ENCODE results near the gene MITF. TPM values are rescaled to one million over a fixed set of nuclear protein-coding genes. Genes with fewer than 3 reads are reported as not detected.

MITF gene
- total RNA-seq, 1 donor from 2014 or later: 8.7 TPM

- TF ChIP-seq, protein P1, sequence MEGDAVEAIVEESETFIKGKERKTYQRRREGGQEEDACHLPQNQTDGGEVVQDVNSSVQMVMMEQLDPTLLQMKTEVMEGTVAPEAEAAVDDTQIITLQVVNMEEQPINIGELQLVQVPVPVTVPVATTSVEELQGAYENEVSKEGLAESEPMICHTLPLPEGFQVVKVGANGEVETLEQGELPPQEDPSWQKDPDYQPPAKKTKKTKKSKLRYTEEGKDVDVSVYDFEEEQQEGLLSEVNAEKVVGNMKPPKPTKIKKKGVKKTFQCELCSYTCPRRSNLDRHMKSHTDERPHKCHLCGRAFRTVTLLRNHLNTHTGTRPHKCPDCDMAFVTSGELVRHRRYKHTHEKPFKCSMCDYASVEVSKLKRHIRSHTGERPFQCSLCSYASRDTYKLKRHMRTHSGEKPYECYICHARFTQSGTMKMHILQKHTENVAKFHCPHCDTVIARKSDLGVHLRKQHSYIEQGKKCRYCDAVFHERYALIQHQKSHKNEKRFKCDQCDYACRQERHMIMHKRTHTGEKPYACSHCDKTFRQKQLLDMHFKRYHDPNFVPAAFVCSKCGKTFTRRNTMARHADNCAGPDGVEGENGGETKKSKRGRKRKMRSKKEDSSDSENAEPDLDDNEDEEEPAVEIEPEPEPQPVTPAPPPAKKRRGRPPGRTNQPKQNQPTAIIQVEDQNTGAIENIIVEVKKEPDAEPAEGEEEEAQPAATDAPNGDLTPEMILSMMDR (conservative IDR thresholded peaks at IDR 0.05): no peak
- DNase-seq (ENCODE audit: extremely low spot score, unreplicated experiment): no peak
- no peaks in the 10 kb centered on the region for H3K36me3 Mint-ChIP-seq
- H3K27me3 Mint-ChIP-seq: no peaks in the 10 kb centered on the region
- H3K9me3 Mint-ChIP-seq: no peaks in the 10 kb centered on the region
- no peak overlapping the region for H3K4me3 Mint-ChIP-seq
- H3K27ac Mint-ChIP-seq: no peak overlapping the region
- peaks cover 4% of the 10 kb centered on the region for H3K4me1 Mint-ChIP-seq (ENCODE audit: unreplicated experiment)
These were observed 222.6 kb downstream of the MITF start for GRCh38 chr3:69961706-69962439.

GRCh38 chr3:69963643-69964042 lies 224.4 kb downstream of the MITF start:
- peaks cover 4% of the 10 kb centered on the region for H3K4me1 Mint-ChIP-seq (ENCODE audit: unreplicated experiment)
- H3K9me3 Mint-ChIP-seq: no peaks in the 10 kb centered on the region
- H3K27ac Mint-ChIP-seq: no peak overlapping the region
- H3K36me3 Mint-ChIP-seq: no peaks in the 10 kb centered on the region
- TF ChIP-seq, protein P1 (conservative IDR thresholded peaks at IDR 0.05): no peak
- H3K27me3 Mint-ChIP-seq: no peaks in the 10 kb centered on the region
- no peak for DNase-seq (ENCODE audit: extremely low spot score, unreplicated experiment)
- no peak overlapping the region for H3K4me3 Mint-ChIP-seq

DNA sequence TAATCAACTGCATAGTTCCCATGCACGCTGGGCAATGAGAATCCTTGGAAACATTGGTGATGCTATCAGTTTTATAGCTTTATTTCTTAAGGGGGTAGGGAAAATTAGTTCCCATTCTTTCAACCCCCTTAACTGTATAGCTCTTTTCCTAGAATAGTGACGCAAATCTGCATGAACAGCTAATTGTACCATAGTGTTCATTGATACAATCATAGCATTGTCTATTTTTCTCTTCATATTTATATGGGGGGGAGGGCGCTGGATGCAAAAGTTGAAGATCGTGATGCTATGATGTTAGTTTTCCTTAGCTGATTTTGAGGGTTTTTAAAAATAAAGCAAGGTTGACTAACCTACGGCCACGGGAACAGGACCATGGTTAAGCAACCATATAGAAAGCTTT lies 227.9 kb downstream of the MITF start:
- H3K27me3 Mint-ChIP-seq: no peaks in the 10 kb centered on the region
- no peak overlapping the region for H3K27ac Mint-ChIP-seq
- H3K4me3 Mint-ChIP-seq: no peak overlapping the region
- H3K9me3 Mint-ChIP-seq: no peaks in the 10 kb centered on the region
- H3K36me3 Mint-ChIP-seq: no peaks in the 10 kb centered on the region
- no peak for DNase-seq (ENCODE audit: extremely low spot score, unreplicated experiment)
- H3K4me1 Mint-ChIP-seq (ENCODE audit: unreplicated experiment): peaks cover under 1% of the 10 kb centered on the region
- TF ChIP-seq, protein P1 (conservative IDR thresholded peaks at IDR 0.05): no peak

DNA sequence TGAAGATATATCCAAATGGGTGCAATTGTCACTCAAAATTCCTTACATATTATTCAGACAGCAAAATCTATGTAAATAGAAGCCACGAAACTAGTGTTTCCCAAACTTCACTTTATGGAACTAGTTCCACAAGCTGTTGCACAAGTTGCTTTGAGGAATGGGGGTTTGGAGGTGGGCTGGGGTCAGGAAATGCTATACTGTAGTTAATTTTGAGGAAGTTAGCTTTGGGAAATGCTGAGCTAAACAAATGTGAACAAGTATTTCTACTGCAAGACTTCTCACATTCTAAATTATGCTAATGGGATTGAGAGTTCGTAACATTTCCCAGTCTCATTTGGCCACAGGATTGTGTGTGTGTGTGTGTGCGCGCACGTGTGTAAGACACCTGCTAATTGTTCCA lies 231.6 kb downstream of the MITF start:
- Mint-ChIP-seq H3K27me3 (no peaks in the 10 kb centered on the region), H3K9me3 (no peaks in the 10 kb centered on the region), H3K4me3 (no peak overlapping the region), H3K36me3 (no peaks in the 10 kb centered on the region), H3K4me1 (ENCODE audit: unreplicated experiment) (no peaks in the 10 kb centered on the region), H3K27ac (no peak overlapping the region)
- TF ChIP-seq, protein P1 (conservative IDR thresholded peaks at IDR 0.05): no peak
- DNase-seq (ENCODE audit: extremely low spot score, unreplicated experiment): no peak

- TF ChIP-seq, protein P1 (conservative IDR thresholded peaks at IDR 0.05): no peak
- Mint-ChIP-seq H3K4me3 (no peak overlapping the region), H3K27ac (no peak overlapping the region), H3K9me3 (no peaks in the 10 kb centered on the region), H3K36me3 (no peaks in the 10 kb centered on the region), H3K27me3 (no peaks in the 10 kb centered on the region), H3K4me1 (ENCODE audit: unreplicated experiment) (no peaks in the 10 kb centered on the region)
- no peak for DNase-seq (ENCODE audit: extremely low spot score, unreplicated experiment)
These were observed 233.4 kb downstream of the MITF start for GRCh38 chr3:69972672-69973071.
